Measurements from ENCODE around the gene GNG8. TPM values are rescaled to one million over a fixed set of nuclear protein-coding genes. Genes with fewer than 3 reads are reported as not detected.

The GNG8 gene
- total RNA-seq, 1 experiment from 2014 or later: not detected

- H3K27me3 Mint-ChIP-seq (ENCODE audit: insufficient read depth, unreplicated experiment): no peaks in the 10 kb centered on the region
- peak overlapping the region; percentile 9 for H3K27ac Mint-ChIP-seq (ENCODE audit: low read depth, unreplicated experiment)
- DNase-seq (ENCODE audit: unreplicated experiment): no peak
- no peaks in the 10 kb centered on the region for H3K9me3 Mint-ChIP-seq (ENCODE audit: unreplicated experiment)
- peaks cover 4% of the 10 kb centered on the region for H3K36me3 Mint-ChIP-seq (ENCODE audit: insufficient read depth, unreplicated experiment)
- no peaks in the 10 kb centered on the region for H3K4me1 Mint-ChIP-seq (ENCODE audit: insufficient read depth, unreplicated experiment)
- ChIA-PET POLR2A (no interaction called here), CTCF (interaction anchor here (0.6 to 0.7 kb wide), 3 partner anchors 51 to 485 kb away, joined by 3 read pairs; no protein-coding TSS in a partner anchor)
- TF ChIP-seq CTCF (IDR thresholded peaks at IDR 0.05; ENCODE audit: unreplicated experiment): no peak
- H3K4me3 Mint-ChIP-seq (ENCODE audit: unreplicated experiment): no peak overlapping the region
- no TSS peak for BruUV-seq (replicated peaks)
- intact Hi-C loops (cut with micrococcal nuclease): no loop called here
These were observed 40.0 kb downstream of the GNG8 start for GRCh38 chr19:46596008-46596407.

GRCh38 chr19:46591870-46592269 lies 44.1 kb downstream of the GNG8 start:
- DNase-seq (ENCODE audit: unreplicated experiment): no peak
- no peak for TF ChIP-seq CTCF (IDR thresholded peaks at IDR 0.05; ENCODE audit: unreplicated experiment)
- BruUV-seq (replicated peaks): no TSS peak
- H3K9me3 Mint-ChIP-seq (ENCODE audit: unreplicated experiment): no peaks in the 10 kb centered on the region
- H3K4me1 Mint-ChIP-seq (ENCODE audit: insufficient read depth, unreplicated experiment): no peaks in the 10 kb centered on the region
- intact Hi-C loops (cut with micrococcal nuclease): no loop called here
- no peaks in the 10 kb centered on the region for H3K36me3 Mint-ChIP-seq (ENCODE audit: insufficient read depth, unreplicated experiment)
- H3K4me3 Mint-ChIP-seq (ENCODE audit: unreplicated experiment): no peak overlapping the region
- CTCF ChIA-PET: interaction anchor here (0.6 kb wide), 1 partner anchor 75 kb away, joined by 3 read pairs; no protein-coding TSS in a partner anchor
- H3K27ac Mint-ChIP-seq (ENCODE audit: low read depth, unreplicated experiment): no peak overlapping the region
- POLR2A ChIA-PET: no interaction called here
- no peaks in the 10 kb centered on the region for H3K27me3 Mint-ChIP-seq (ENCODE audit: insufficient read depth, unreplicated experiment)

GRCh38 chr19:46591254-46591653 lies 44.7 kb downstream of the GNG8 start:
- BruUV-seq (replicated peaks): no TSS peak
- intact Hi-C loops (cut with micrococcal nuclease): no loop called here
- Mint-ChIP-seq H3K27ac (ENCODE audit: low read depth, unreplicated experiment) (no peak overlapping the region), H3K4me3 (ENCODE audit: unreplicated experiment) (no peak overlapping the region), H3K27me3 (ENCODE audit: insufficient read depth, unreplicated experiment) (no peaks in the 10 kb centered on the region), H3K4me1 (ENCODE audit: insufficient read depth, unreplicated experiment) (no peaks in the 10 kb centered on the region), H3K36me3 (ENCODE audit: insufficient read depth, unreplicated experiment) (no peaks in the 10 kb centered on the region), H3K9me3 (ENCODE audit: unreplicated experiment) (no peaks in the 10 kb centered on the region)
- TF ChIP-seq CTCF (IDR thresholded peaks at IDR 0.05; ENCODE audit: unreplicated experiment): no peak
- no peak for DNase-seq (ENCODE audit: unreplicated experiment)
- ChIA-PET POLR2A (interaction anchor here (0.6 to 0.7 kb wide), 2 partner anchors 9 to 341 kb away, joined by 3 to 5 read pairs; partner anchors contain the start of gene CALM3), CTCF (interaction anchor here (0.6 kb wide), 1 partner anchor 9 kb away, joined by 3 read pairs; no protein-coding TSS in a partner anchor)

- ChIA-PET CTCF (interaction anchor here (0.8 kb wide), 1 partner anchor 27 kb away, joined by 3 read pairs; no protein-coding TSS in a partner anchor), POLR2A (no interaction called here)
- BruUV-seq (replicated peaks): no TSS peak
- no peak for DNase-seq (ENCODE audit: unreplicated experiment)
- no peaks in the 10 kb centered on the region for H3K36me3 Mint-ChIP-seq (ENCODE audit: insufficient read depth, unreplicated experiment)
- H3K4me3 Mint-ChIP-seq (ENCODE audit: unreplicated experiment): no peak overlapping the region
- no peak for TF ChIP-seq CTCF (IDR thresholded peaks at IDR 0.05; ENCODE audit: unreplicated experiment)
- H3K27ac Mint-ChIP-seq (ENCODE audit: low read depth, unreplicated experiment): no peak overlapping the region
- intact Hi-C loops (cut with micrococcal nuclease): no loop called here
- H3K27me3 Mint-ChIP-seq (ENCODE audit: insufficient read depth, unreplicated experiment): no peaks in the 10 kb centered on the region
- H3K4me1 Mint-ChIP-seq (ENCODE audit: insufficient read depth, unreplicated experiment): no peaks in the 10 kb centered on the region
- no peaks in the 10 kb centered on the region for H3K9me3 Mint-ChIP-seq (ENCODE audit: unreplicated experiment)
These were observed 48.1 kb downstream of the GNG8 start for GRCh38 chr19:46587861-46588260.

All from MCF 10A (cell line).